WTC11 (cell line): ENCODE measurements around the gene LBH. TPM values are rescaled to one million over a fixed set of nuclear protein-coding genes. Genes with fewer than 3 reads are reported as not detected.

ENCODE experiments used
- ATAC-seq: fragments of 200-7000 bp; cut with Tn5 transposase; 2 replicates; pipeline ENCODE4 v1.10.0; 2021; ENCODE audit warnings: mild to moderate bottlenecking, moderate library complexity
- CTCF ChIA-PET: fragments of 300-600 bp; sonication (Branson Sonifier 250); formaldehyde crosslinking; loops from one replicate; lab custom pipeline; 2021; ENCODE audit warnings: antibody characterized with exemption; lab: Charles Lee
- POLR2A ChIA-PET: fragments of 350-600 bp; sonication (Branson Sonifier 250); formaldehyde crosslinking; loops from one replicate; lab custom pipeline; 2021; ENCODE audit warnings: antibody characterized with exemption; lab: Charles Lee
- DNase-seq: peaks from one replicate; pipeline ENCODE4 v3.0.0; 2021; ENCODE audit warnings: low spot score
- H3K27ac Mint-ChIP-seq: 2 replicates; pipeline ENCODE4 v1.8.0; 2021; ENCODE audit warnings: mixed read lengths
- H3K27me3 Mint-ChIP-seq: 2 replicates; pipeline ENCODE4 v1.8.0; 2021; ENCODE audit warnings: low read depth, mild to moderate bottlenecking, moderate library complexity, mixed read lengths
- H3K36me3 Mint-ChIP-seq: 2 replicates; pipeline ENCODE4 v1.8.0; 2021; ENCODE audit warnings: mixed read lengths
- H3K4me1 Mint-ChIP-seq: 2 replicates; pipeline ENCODE4 v1.8.0; 2022; ENCODE audit warnings: mixed read lengths
- H3K4me3 Mint-ChIP-seq: 2 replicates; pipeline ENCODE4 v1.8.0; 2021; ENCODE audit warnings: mild to moderate bottlenecking, moderate library complexity, mixed read lengths
- H3K9me3 Mint-ChIP-seq: 2 replicates; pipeline ENCODE4 v1.8.0; 2021; ENCODE audit warnings: mixed read lengths
- CBFB ChIP-seq: sonication (generic); formaldehyde crosslinking; IDR thresholded peaks from 2 replicates; pipeline ENCODE4 v1.8.1; 2022; ENCODE audit warnings: mild to moderate bottlenecking, low read depth, missing genetic modification reagents
- CREB1 ChIP-seq: sonication (generic); formaldehyde crosslinking; IDR thresholded peaks from 2 replicates; pipeline ENCODE4 v1.8.0; 2023; ENCODE audit warnings: mild to moderate bottlenecking, missing genetic modification reagents
- E2F1 ChIP-seq: sonication (generic); formaldehyde crosslinking; IDR thresholded peaks from 2 replicates; pipeline ENCODE4 v1.8.0; 2022; ENCODE audit warnings: mild to moderate bottlenecking, missing genetic modification reagents
- ETV6 ChIP-seq: sonication (generic); formaldehyde crosslinking; IDR thresholded peaks from 2 replicates; pipeline ENCODE4 v1.8.1; 2022; ENCODE audit warnings: mild to moderate bottlenecking, missing genetic modification reagents
- IRF2 ChIP-seq: sonication (generic); formaldehyde crosslinking; IDR thresholded peaks from 2 replicates; pipeline ENCODE4 v1.8.0; 2022; ENCODE audit warnings: low read depth, missing genetic modification reagents, borderline replicate concordance
- JAZF1 ChIP-seq: fragments of 250-450 bp; sonication (Bioruptor Pico); IDR thresholded peaks from 2 replicates; pipeline ENCODE4 v1.9.0; 2021; ENCODE audit warnings: moderate library complexity, mild to moderate bottlenecking, inconsistent platforms
- NFE2L1 ChIP-seq: sonication (generic); formaldehyde crosslinking; IDR thresholded peaks from 2 replicates; pipeline ENCODE4 v1.8.1; 2023; ENCODE audit warnings: missing genetic modification reagents
- NFYB ChIP-seq: sonication (generic); formaldehyde crosslinking; conservative IDR thresholded peaks from 2 replicates; pipeline ENCODE4 v1.8.0; 2022; ENCODE audit warnings: low read depth, missing genetic modification reagents
- NR3C1 ChIP-seq: sonication (generic); formaldehyde crosslinking; conservative IDR thresholded peaks from 2 replicates; pipeline ENCODE4 v1.8.1; 2023; ENCODE audit warnings: low read depth, mild to moderate bottlenecking, missing genetic modification reagents
- OVOL2 ChIP-seq: fragments of 250-450 bp; sonication (Bioruptor Pico); IDR thresholded peaks from 2 replicates; pipeline ENCODE4 v1.9.0; 2021; ENCODE audit warnings: mild to moderate bottlenecking, borderline replicate concordance
- PRRX2 ChIP-seq: fragments of 250-450 bp; sonication (Bioruptor Pico); IDR thresholded peaks from 2 replicates; pipeline ENCODE4 v1.8.0; 2021; ENCODE audit warnings: mild to moderate bottlenecking
- RELA ChIP-seq: sonication (generic); formaldehyde crosslinking; IDR thresholded peaks from 2 replicates; pipeline ENCODE4 v1.8.1; 2022; ENCODE audit warnings: missing genetic modification reagents, mild to moderate bottlenecking, borderline replicate concordance
- SMAD3 ChIP-seq: sonication (generic); formaldehyde crosslinking; IDR thresholded peaks from 2 replicates; pipeline ENCODE4 v1.8.0; 2022; ENCODE audit warnings: missing genetic modification reagents, mild to moderate bottlenecking, borderline replicate concordance
- USF1 ChIP-seq: sonication (generic); formaldehyde crosslinking; IDR thresholded peaks from 2 replicates; pipeline ENCODE4 v1.8.0; 2022; ENCODE audit warnings: mild to moderate bottlenecking, missing genetic modification reagents
- ZNF512 ChIP-seq: sonication (generic); formaldehyde crosslinking; IDR thresholded peaks from 2 replicates; pipeline ENCODE4 v1.8.1; 2022; ENCODE audit warnings: missing genetic modification reagents, borderline replicate concordance
- total RNA-seq: library from RNA; stranded (reverse); gene quantifications from 3 replicates; pipeline ENCODE4 v1.2.3, GENCODE V29; 2021
- TF ChIP-seq, protein P1 (sequence below): sonication (generic); formaldehyde crosslinking; IDR thresholded peaks from 2 replicates; pipeline ENCODE4 v1.8.1; 2023; ENCODE audit warnings: mild to moderate bottlenecking, missing genetic modification reagents, moderate library complexity
- TF ChIP-seq, protein P2 (sequence below): sonication (generic); formaldehyde crosslinking; IDR thresholded peaks from 2 replicates; pipeline ENCODE4 v1.8.0; 2022; ENCODE audit warnings: mild to moderate bottlenecking, missing genetic modification reagents
- TF ChIP-seq, protein P3 (sequence below): sonication (generic); formaldehyde crosslinking; IDR thresholded peaks from 2 replicates; pipeline ENCODE4 v1.8.1; 2022; ENCODE audit warnings: mild to moderate bottlenecking, missing genetic modification reagents, moderate library complexity, borderline replicate concordance

The LBH gene
- total RNA-seq, 1 experiment from 2014 or later = 47.3 TPM

DNA sequence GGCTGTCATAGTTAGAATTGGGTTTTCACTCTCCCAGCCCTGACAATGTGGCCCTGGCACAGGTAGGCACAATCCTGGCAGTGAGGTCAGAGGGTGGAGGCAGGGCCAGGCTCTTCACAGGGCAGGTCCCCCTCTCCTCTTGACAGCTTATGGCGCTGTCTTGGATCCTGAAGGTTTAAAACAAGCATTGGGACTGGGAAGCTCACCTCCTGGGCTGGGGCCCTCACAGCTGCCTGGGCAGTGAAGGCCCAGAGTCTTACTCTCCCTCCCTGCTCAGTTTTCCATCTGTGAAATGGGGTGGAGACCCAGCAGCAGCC, 23.3 kb downstream of the LBH start (continued):
- TF ChIP-seq, protein P1, sequence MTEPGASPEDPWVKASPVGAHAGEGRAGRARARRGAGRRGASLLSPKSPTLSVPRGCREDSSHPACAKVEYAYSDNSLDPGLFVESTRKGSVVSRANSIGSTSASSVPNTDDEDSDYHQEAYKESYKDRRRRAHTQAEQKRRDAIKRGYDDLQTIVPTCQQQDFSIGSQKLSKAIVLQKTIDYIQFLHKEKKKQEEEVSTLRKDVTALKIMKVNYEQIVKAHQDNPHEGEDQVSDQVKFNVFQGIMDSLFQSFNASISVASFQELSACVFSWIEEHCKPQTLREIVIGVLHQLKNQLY = no peak
- TF ChIP-seq, protein P2, sequence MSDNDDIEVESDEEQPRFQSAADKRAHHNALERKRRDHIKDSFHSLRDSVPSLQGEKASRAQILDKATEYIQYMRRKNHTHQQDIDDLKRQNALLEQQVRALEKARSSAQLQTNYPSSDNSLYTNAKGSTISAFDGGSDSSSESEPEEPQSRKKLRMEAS (CRISPR knock-in tag) = no peak
- no peak for TF ChIP-seq E2F1
- TF ChIP-seq, all 79 proteins: peak for 0

DNA sequence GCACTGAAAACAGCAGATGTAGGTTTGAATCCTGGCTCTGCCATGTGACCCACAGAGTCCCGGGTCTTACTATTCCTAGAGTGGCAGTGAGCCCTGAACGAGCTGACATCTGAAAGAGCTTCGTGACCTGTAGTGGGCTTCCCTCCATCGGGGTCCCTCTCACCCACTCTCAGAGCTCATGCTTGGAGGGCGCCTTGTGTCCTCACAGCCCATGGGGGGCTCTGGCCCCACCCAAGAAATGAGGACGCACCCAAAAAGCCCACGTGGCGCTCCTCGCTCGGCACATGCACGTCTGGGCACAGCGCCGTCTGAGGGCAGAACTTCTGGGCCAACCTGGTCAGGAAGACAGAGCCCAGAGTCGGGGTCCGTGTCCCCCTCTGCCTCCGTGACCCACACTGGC, 23.7 kb downstream of the LBH start:
- CTCF ChIA-PET = interaction anchor here (1.4 to 3.1 kb wide), 2 partner anchors 16 to 33 kb away, joined by 3 to 17 read pairs; no protein-coding TSS in a partner anchor
- TF ChIP-seq, protein P3, sequence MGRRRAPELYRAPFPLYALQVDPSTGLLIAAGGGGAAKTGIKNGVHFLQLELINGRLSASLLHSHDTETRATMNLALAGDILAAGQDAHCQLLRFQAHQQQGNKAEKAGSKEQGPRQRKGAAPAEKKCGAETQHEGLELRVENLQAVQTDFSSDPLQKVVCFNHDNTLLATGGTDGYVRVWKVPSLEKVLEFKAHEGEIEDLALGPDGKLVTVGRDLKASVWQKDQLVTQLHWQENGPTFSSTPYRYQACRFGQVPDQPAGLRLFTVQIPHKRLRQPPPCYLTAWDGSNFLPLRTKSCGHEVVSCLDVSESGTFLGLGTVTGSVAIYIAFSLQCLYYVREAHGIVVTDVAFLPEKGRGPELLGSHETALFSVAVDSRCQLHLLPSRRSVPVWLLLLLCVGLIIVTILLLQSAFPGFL (CRISPR knock-in tag) = no peak
- TF ChIP-seq SMAD3 = no peak
- no peak for TF ChIP-seq PRRX2
- no peak for TF ChIP-seq USF1 (CRISPR knock-in tag)
- TF ChIP-seq CREB1 (CRISPR knock-in tag) = no peak
- no peak for TF ChIP-seq ZNF512 (CRISPR knock-in tag)
- TF ChIP-seq IRF2 = no peak
- TF ChIP-seq NR3C1 (CRISPR knock-in tag) = no peak
- no peak for TF ChIP-seq NFYB (CRISPR knock-in tag)
- TF ChIP-seq RELA (CRISPR knock-in tag) = no peak
- no peak for TF ChIP-seq ETV6 (CRISPR knock-in tag)
- TF ChIP-seq NFE2L1 (CRISPR knock-in tag) = no peak
- TF ChIP-seq CBFB (CRISPR knock-in tag) = no peak
- no peak for TF ChIP-seq OVOL2
- no peak for TF ChIP-seq JAZF1 (CRISPR knock-in tag)
- TF ChIP-seq, all 79 proteins: peak for 0
- no peak overlapping the region for H3K4me3 Mint-ChIP-seq
- no peaks in the 10 kb centered on the region for H3K27me3 Mint-ChIP-seq
- H3K4me1 Mint-ChIP-seq = peaks cover 13% of the 10 kb centered on the region; the same call in 1 of the 2 replicates
- H3K9me3 Mint-ChIP-seq = peaks cover 3% of the 10 kb centered on the region; the same call in 1 of the 2 replicates
- DNase-seq (no peak), ATAC-seq (no peak)
- POLR2A ChIA-PET = no interaction called here
- peaks cover 35% of the 10 kb centered on the region for H3K36me3 Mint-ChIP-seq
- H3K27ac Mint-ChIP-seq = no peak overlapping the region
